ENCODE results near the gene KRT15. TPM values are rescaled to one million over a fixed set of nuclear protein-coding genes. Genes with fewer than 3 reads are reported as not detected.

The KRT15 gene
- total RNA-seq, 2 experiments from 2014 or later: not detected

- Mint-ChIP-seq H3K27me3 (no peaks in the 10 kb centered on the region), H3K9me3 (ENCODE audit: low read depth) (no peaks in the 10 kb centered on the region), H3K4me1 (peaks cover 10% of the 10 kb centered on the region), H3K36me3 (ENCODE audit: low read depth) (no peaks in the 10 kb centered on the region), H3K27ac (no peak overlapping the region), H3K4me3 (no peak overlapping the region)
- CTCF ChIA-PET: interaction anchor here (0.7 kb wide), 1 partner anchor 1395 kb away, joined by 3 read pairs; no protein-coding TSS in a partner anchor
- intact Hi-C loops (cut with DNase I, micrococcal nuclease): loop anchor here (5.0 kb wide), 2 partner anchors 162 to 592 kb away; no protein-coding TSS in a partner anchor
- POLR2A ChIA-PET: no interaction called here
- ATAC-seq: no peak
- DNase-seq: no peak
Measured at GRCh38 chr17:41499714-41500113, 19.0 kb downstream of the KRT15 start.

GRCh38 chr17:41498276-41498675 is 20.4 kb downstream of the KRT15 start:
- no peak for DNase-seq
- POLR2A ChIA-PET: no interaction called here
- intact Hi-C loops (cut with DNase I, micrococcal nuclease): loop anchor here (5.0 kb wide), 2 partner anchors 161 to 591 kb away; no protein-coding TSS in a partner anchor

GRCh38 chr17:41496803-41497484 is 21.7 kb downstream of the KRT15 start:
- no peaks in the 10 kb centered on the region for H3K9me3 Mint-ChIP-seq (ENCODE audit: low read depth)
- ATAC-seq (peak; percentile 100), DNase-seq (peak; percentile 87)
- ChIA-PET CTCF (interaction anchor here (0.5 to 1.6 kb wide), 8 partner anchors 12 to 722 kb away, joined by 3 to 9 read pairs (median 3); no protein-coding TSS in a partner anchor), POLR2A (interaction anchor here (0.6 kb wide), 1 partner anchor 58 kb away, joined by 3 read pairs; no protein-coding TSS in a partner anchor)
- no peaks in the 10 kb centered on the region for H3K27me3 Mint-ChIP-seq
- H3K36me3 Mint-ChIP-seq (ENCODE audit: low read depth): no peaks in the 10 kb centered on the region
- H3K4me1 Mint-ChIP-seq: peaks cover 10% of the 10 kb centered on the region
- H3K4me3 Mint-ChIP-seq: no peak overlapping the region
- intact Hi-C loops (cut with DNase I, micrococcal nuclease): loop anchor here (1.0 to 5.0 kb wide), 5 partner anchors 52 to 590 kb away; no protein-coding TSS in a partner anchor
- peak overlapping the region; percentile 10 for H3K27ac Mint-ChIP-seq

More at GRCh38 chr17:41498276-41498675, 20.4 kb downstream of the KRT15 start:
- no peaks in the 10 kb centered on the region for H3K36me3 Mint-ChIP-seq (ENCODE audit: low read depth)
- peaks cover 10% of the 10 kb centered on the region for H3K4me1 Mint-ChIP-seq
- no peak overlapping the region for H3K27ac Mint-ChIP-seq
- no peaks in the 10 kb centered on the region for H3K9me3 Mint-ChIP-seq (ENCODE audit: low read depth)
- H3K4me3 Mint-ChIP-seq: no peak overlapping the region
- ATAC-seq: no peak
- H3K27me3 Mint-ChIP-seq: no peaks in the 10 kb centered on the region
- CTCF ChIA-PET: interaction anchor here (0.6 to 1.4 kb wide), 6 partner anchors 10 to 635 kb away, joined by 3 to 9 read pairs (median 3); no protein-coding TSS in a partner anchor

- no peaks in the 10 kb centered on the region for H3K9me3 Mint-ChIP-seq (ENCODE audit: low read depth)
- H3K27ac Mint-ChIP-seq: no peak overlapping the region
- H3K4me3 Mint-ChIP-seq: no peak overlapping the region
- H3K4me1 Mint-ChIP-seq: peaks cover 13% of the 10 kb centered on the region
- DNase-seq (no peak), ATAC-seq (no peak)
- POLR2A ChIA-PET: no interaction called here
- no peaks in the 10 kb centered on the region for H3K27me3 Mint-ChIP-seq
- intact Hi-C loops (cut with DNase I, micrococcal nuclease): no loop called here
- no peaks in the 10 kb centered on the region for H3K36me3 Mint-ChIP-seq (ENCODE audit: low read depth)
- CTCF ChIA-PET: interaction anchor here (0.5 to 1.1 kb wide), 4 partner anchors 19 to 166 kb away, joined by 3 to 4 read pairs (median 3); no protein-coding TSS in a partner anchor
Measured at GRCh38 chr17:41494524-41494923, 24.2 kb downstream of the KRT15 start.

GRCh38 chr17:41492771-41493170 is 25.9 kb downstream of the KRT15 start:
- Mint-ChIP-seq H3K27me3 (no peaks in the 10 kb centered on the region), H3K27ac (no peak overlapping the region), H3K9me3 (ENCODE audit: low read depth) (no peaks in the 10 kb centered on the region), H3K36me3 (ENCODE audit: low read depth) (no peaks in the 10 kb centered on the region), H3K4me3 (no peak overlapping the region), H3K4me1 (peaks cover 13% of the 10 kb centered on the region)
- DNase-seq (no peak), ATAC-seq (no peak)
- ChIA-PET CTCF (interaction anchor here (0.7 to 1.0 kb wide), 3 partner anchors 57 to 206 kb away, joined by 3 to 4 read pairs (median 3); no protein-coding TSS in a partner anchor), POLR2A (no interaction called here)
- intact Hi-C loops (cut with DNase I, micrococcal nuclease): no loop called here

GRCh38 chr17:41492351-41492750 is 26.3 kb downstream of the KRT15 start:
- DNase-seq (no peak), ATAC-seq (no peak)
- no peak overlapping the region for H3K27ac Mint-ChIP-seq
- H3K9me3 Mint-ChIP-seq (ENCODE audit: low read depth): no peaks in the 10 kb centered on the region
- H3K4me1 Mint-ChIP-seq: peaks cover 13% of the 10 kb centered on the region
- no peaks in the 10 kb centered on the region for H3K27me3 Mint-ChIP-seq
- intact Hi-C loops (cut with DNase I, micrococcal nuclease): no loop called here
- H3K36me3 Mint-ChIP-seq (ENCODE audit: low read depth): no peaks in the 10 kb centered on the region
- no peak overlapping the region for H3K4me3 Mint-ChIP-seq
- ChIA-PET CTCF (interaction anchor here (0.7 to 1.0 kb wide), 3 partner anchors 57 to 205 kb away, joined by 3 to 4 read pairs (median 3); no protein-coding TSS in a partner anchor), POLR2A (no interaction called here)

GRCh38 chr17:41491476-41491875 is 27.2 kb downstream of the KRT15 start:
- no peaks in the 10 kb centered on the region for H3K9me3 Mint-ChIP-seq (ENCODE audit: low read depth)
- ChIA-PET CTCF (interaction anchor here (1.5 kb wide), 1 partner anchor 58 kb away, joined by 4 read pairs; no protein-coding TSS in a partner anchor), POLR2A (no interaction called here)
- no peak overlapping the region for H3K27ac Mint-ChIP-seq
- H3K4me1 Mint-ChIP-seq: peaks cover 8% of the 10 kb centered on the region
- no peaks in the 10 kb centered on the region for H3K36me3 Mint-ChIP-seq (ENCODE audit: low read depth)
- no peak overlapping the region for H3K4me3 Mint-ChIP-seq
- DNase-seq (no peak), ATAC-seq (no peak)
- H3K27me3 Mint-ChIP-seq: no peaks in the 10 kb centered on the region
- intact Hi-C loops (cut with DNase I, micrococcal nuclease): no loop called here

GRCh38 chr17:41490000-41490990 is 28.4 kb downstream of the KRT15 start:
- Mint-ChIP-seq H3K27me3 (no peaks in the 10 kb centered on the region), H3K36me3 (ENCODE audit: low read depth) (no peaks in the 10 kb centered on the region), H3K27ac (no peak overlapping the region), H3K4me1 (peaks cover 8% of the 10 kb centered on the region), H3K4me3 (no peak overlapping the region), H3K9me3 (ENCODE audit: low read depth) (no peaks in the 10 kb centered on the region)
- ATAC-seq (no peak), DNase-seq (no peak)
- ChIA-PET POLR2A (no interaction called here), CTCF (interaction anchor here (0.6 to 1.5 kb wide), 6 partner anchors 11 to 1177 kb away, joined by 3 to 4 read pairs (median 3); no protein-coding TSS in a partner anchor)
- intact Hi-C loops (cut with DNase I, micrococcal nuclease): no loop called here

GRCh38 chr17:41489531-41489930 is 29.2 kb downstream of the KRT15 start, which contains the start of gene KRT36:
Gene KRT36, minus strand, starts transcription at chr17:41489910. Its CDS starts 46 bp downstream, at chr17:41489864.
- CTCF ChIA-PET: interaction anchor here (0.6 to 0.7 kb wide), 3 partner anchors 20 to 1177 kb away, joined by 3 read pairs; no protein-coding TSS in a partner anchor
- intact Hi-C loops (cut with DNase I, micrococcal nuclease): no loop called here
- H3K36me3 Mint-ChIP-seq (ENCODE audit: low read depth): no peaks in the 10 kb centered on the region

GRCh38 chr17:41486809-41487530 is 31.7 kb downstream of the KRT15 start:
- peaks cover 8% of the 10 kb centered on the region for H3K4me1 Mint-ChIP-seq
- no peaks in the 10 kb centered on the region for H3K9me3 Mint-ChIP-seq (ENCODE audit: low read depth)
- DNase-seq (peak; percentile 73), ATAC-seq (peak; percentile 44)
- no peak overlapping the region for H3K27ac Mint-ChIP-seq
- POLR2A ChIA-PET: interaction anchor here (0.6 kb wide), 1 partner anchor 365 kb away, joined by 4 read pairs; no protein-coding TSS in a partner anchor
- no peaks in the 10 kb centered on the region for H3K27me3 Mint-ChIP-seq
- intact Hi-C loops (cut with DNase I, micrococcal nuclease): loop anchor here in 1 of 2 experiments (1.0 to 2.0 kb wide), 3 partner anchors 61 to 175 kb away; no protein-coding TSS in a partner anchor
- no peaks in the 10 kb centered on the region for H3K36me3 Mint-ChIP-seq (ENCODE audit: low read depth)
- CTCF ChIA-PET: interaction anchor here (0.6 to 1.6 kb wide), 3 partner anchors 8 to 711 kb away, joined by 3 to 6 read pairs (median 4); no protein-coding TSS in a partner anchor
- no peak overlapping the region for H3K4me3 Mint-ChIP-seq

More at GRCh38 chr17:41489531-41489930, 29.2 kb downstream of the KRT15 start, which contains the start of gene KRT36:
- H3K9me3 Mint-ChIP-seq (ENCODE audit: low read depth): no peaks in the 10 kb centered on the region
- H3K4me1 Mint-ChIP-seq: peaks cover 8% of the 10 kb centered on the region
- DNase-seq: no peak
- POLR2A ChIA-PET: no interaction called here
- ATAC-seq: no peak
- no peaks in the 10 kb centered on the region for H3K27me3 Mint-ChIP-seq
- H3K4me3 Mint-ChIP-seq: no peak within 1 kb of the TSS
- H3K27ac Mint-ChIP-seq: no peak within 1 kb of the TSS
